Measurements from ENCODE around the gene TXNDC8. TPM values are rescaled to one million over a fixed set of nuclear protein-coding genes. Genes with fewer than 3 reads are reported as not detected.

Gene TXNDC8
- total RNA-seq, 1 donor from 2014 or later: not detected

Other genes with a start within 250 kb of the TXNDC8 start
- gene C9orf152, start 129.7 kb downstream of the TXNDC8 start, total RNA-seq: 26.1 TPM
- gene TXN, start 81.4 kb downstream of the TXNDC8 start, total RNA-seq: 170 TPM
- 55.9 TPM for gene SVEP1, start 241.9 kb upstream of the TXNDC8 start, total RNA-seq